GM21529 (cell line): ENCODE results near the gene MROH2A.

ENCODE experiments used
- ATAC-seq: cut with Tn5 transposase; IDR thresholded peaks from one replicate; pipeline ENCODE4 v1.9.1; 2021; ENCODE audit not compliant: unreplicated experiment

The MROH2A gene

GRCh38 chr2:233818639-233819621, 40.8 kb downstream of the MROH2A start:
- no peak for ATAC-seq

GRCh38 chr2:233819884-233820773, 42.0 kb downstream of the MROH2A start:
- ATAC-seq, result no peak

- ATAC-seq, result no peak
These were observed 42.6 kb downstream of the MROH2A start for GRCh38 chr2:233820774-233821105.

- ATAC-seq, result no peak
These were observed 43.1 kb downstream of the MROH2A start for GRCh38 chr2:233821196-233821595.

GRCh38 chr2:233821709-233822100, 43.6 kb downstream of the MROH2A start:
- no peak for ATAC-seq

- ATAC-seq, result no peak
These were observed 44.1 kb downstream of the MROH2A start for GRCh38 chr2:233822101-233822771.

- no peak for ATAC-seq
These were observed 44.9 kb downstream of the MROH2A start for GRCh38 chr2:233822781-233823730.

GRCh38 chr2:233823731-233824121, 45.6 kb downstream of the MROH2A start:
- ATAC-seq, result no peak

GRCh38 chr2:233824373-233824772, 46.2 kb downstream of the MROH2A start:
- ATAC-seq, result no peak

GRCh38 chr2:233828546-233829192, 50.5 kb downstream of the MROH2A start:
- no peak for ATAC-seq

- ATAC-seq, result no peak
These were observed 51.3 kb downstream of the MROH2A start for GRCh38 chr2:233829193-233830110.

GRCh38 chr2:233830111-233830802, 52.1 kb downstream of the MROH2A start:
- ATAC-seq, result no peak

- no peak for ATAC-seq
These were observed 53.0 kb downstream of the MROH2A start for GRCh38 chr2:233831011-233831721.

- no peak for ATAC-seq
These were observed 53.7 kb downstream of the MROH2A start for GRCh38 chr2:233831861-233832260.

GRCh38 chr2:233832414-233832813, 54.3 kb downstream of the MROH2A start:
- ATAC-seq, result no peak

GRCh38 chr2:233832869-233833311, 54.8 kb downstream of the MROH2A start:
- ATAC-seq, result no peak

GRCh38 chr2:233833345-233833744, 55.2 kb downstream of the MROH2A start:
- no peak for ATAC-seq
